GM04503 (cell line): Measurements from ENCODE around the gene NLGN2.

ENCODE experiments used
- DNase-seq: peaks from one replicate; pipeline ENCODE4 v3.0.0-alpha.2; 2012; ENCODE audit warnings: low read depth

The NLGN2 gene

DNA sequence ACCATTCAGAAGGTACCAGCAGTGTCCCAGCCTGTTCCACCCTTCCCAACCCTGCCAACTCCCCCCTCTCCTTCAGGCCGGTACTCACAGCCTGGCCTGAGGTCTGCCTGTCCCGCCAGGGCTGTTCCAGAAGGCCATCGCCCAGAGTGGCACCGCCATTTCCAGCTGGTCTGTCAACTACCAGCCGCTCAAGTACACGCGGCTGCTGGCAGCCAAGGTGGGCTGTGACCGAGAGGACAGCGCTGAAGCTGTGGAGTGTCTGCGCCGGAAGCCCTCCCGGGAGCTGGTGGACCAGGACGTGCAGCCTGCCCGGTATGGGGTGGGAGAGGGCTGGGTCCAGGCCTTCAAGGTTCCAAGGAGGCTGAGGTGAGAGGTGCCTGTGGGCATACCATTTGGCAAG lies 7.2 kb downstream of the NLGN2 start:
- no peak for DNase-seq

GRCh38 chr17:7415784-7416183 lies 8.1 kb downstream of the NLGN2 start:
- DNase-seq: no peak

- no peak for DNase-seq
Observed at GRCh38 chr17:7416323-7416722, 8.7 kb downstream of the NLGN2 start.

- no peak for DNase-seq
Observed at GRCh38 chr17:7417056-7417655, 9.5 kb downstream of the NLGN2 start.

DNA sequence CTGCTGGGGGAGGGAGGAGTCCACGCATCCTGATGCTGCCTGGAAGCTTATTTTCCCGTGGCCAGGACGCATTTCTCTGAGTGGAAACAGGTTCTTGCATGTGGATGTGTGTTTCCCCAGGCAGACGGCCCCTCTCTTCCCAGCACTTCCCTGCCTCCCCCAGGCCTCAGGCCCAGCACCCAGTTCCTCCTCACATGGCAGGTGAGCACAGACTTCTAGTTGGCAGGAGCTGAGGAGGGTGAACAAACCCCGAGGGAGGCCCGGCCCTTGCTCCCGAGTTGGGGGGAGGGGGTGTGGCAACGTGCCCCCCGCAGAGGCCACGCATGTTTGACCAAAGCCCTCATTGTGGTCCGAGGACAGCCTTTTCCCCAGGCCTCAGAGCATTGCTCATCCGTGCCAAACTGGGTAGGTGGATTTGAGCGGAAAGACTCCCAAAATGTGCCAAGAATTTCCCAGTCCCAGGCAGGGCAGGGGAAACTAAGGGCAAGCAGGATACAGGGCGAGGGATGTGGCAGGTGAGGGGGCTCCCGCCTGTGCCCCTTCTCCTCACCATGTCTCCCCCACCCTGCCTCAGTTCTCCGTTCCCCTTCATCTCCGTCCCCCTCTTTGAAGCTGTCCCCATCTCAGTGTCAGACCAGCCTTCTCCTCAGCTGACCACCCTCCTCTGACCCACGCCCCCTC lies 11.0 kb downstream of the NLGN2 start:
- no peak for DNase-seq

DNA sequence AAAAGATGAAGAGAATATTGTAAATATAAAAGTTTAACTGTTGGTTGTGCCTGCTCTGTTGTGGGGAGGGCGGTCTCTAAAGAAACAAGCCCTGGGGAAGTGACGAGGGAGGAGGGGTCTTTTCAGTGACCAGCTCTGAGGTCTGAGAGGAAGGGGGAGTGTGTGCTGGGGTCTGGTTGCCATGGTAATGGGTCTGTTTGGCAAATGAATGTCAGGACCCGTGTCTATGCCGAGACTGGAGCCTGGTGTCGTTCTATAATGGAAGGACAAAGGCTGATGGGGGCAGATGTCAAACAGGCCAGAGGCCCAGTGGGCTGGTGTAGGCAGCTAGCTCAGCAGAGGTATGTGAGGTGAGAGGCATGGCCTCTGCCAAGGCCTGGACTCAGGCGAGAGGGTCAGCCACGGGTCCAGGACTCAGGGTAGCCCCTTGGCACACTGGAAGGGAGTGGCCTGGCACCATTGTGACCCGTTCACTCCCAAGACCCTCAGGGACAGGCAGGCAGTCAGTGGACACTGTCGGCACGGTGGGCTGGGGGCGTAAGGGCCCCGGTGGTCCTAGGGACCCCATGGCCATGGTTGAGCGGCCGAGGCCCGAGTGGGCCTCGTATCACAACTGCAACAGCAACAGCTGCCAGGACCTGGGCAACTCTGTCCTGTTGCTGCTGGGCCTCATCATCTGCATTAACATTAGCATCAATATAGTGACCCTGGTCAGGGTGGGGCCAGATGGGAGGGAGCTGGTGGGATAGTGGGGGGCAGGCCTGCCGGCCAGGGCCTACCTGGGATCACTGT lies 12.4 kb downstream of the NLGN2 start, which contains the start of gene SPEM1:
TSS of gene SPEM1 (plus strand) at position 506 of the 792 bp plus-strand sequence. CDS start at position 567, 61 bp downstream.
- no peak for DNase-seq

DNA sequence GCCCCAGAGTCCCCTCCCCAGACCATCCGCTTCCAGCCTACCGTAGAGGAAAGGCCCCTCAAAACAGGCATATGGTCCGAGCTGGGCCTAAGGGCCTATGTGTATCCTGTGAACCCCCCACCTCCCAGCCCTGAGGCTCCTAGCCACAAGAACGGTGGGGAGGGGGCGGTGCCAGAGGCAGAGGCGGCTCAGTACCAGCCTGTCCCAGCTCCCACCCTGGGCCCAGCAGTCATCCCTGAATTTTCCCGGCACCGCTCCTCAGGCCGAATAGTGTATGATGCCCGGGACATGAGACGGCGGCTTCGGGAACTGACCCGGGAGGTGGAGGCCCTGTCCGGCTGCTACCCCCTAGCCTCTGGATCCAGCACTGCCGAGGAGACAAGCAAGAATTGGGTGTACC lies 13.5 kb downstream of the NLGN2 start:
- DNase-seq: no peak

DNA sequence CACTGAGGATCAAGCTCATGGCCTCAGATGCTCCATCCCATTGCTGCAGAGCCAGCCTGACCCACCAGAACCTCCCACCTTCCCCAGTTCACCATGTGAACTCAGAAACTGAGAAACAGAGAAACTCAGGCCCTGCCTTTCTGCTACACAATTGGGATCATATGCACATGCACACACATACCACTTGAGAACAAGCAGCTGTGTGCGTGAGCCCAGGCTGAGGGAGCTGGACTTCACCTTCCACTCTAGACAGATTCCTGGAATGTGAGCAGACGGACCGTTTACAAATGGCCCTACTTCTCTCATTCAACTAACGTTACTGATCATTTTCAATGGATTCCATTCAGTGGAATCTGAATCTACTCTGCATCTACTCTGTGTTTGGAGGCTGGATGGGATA lies 16.0 kb downstream of the NLGN2 start:
- DNase-seq: no peak

DNA sequence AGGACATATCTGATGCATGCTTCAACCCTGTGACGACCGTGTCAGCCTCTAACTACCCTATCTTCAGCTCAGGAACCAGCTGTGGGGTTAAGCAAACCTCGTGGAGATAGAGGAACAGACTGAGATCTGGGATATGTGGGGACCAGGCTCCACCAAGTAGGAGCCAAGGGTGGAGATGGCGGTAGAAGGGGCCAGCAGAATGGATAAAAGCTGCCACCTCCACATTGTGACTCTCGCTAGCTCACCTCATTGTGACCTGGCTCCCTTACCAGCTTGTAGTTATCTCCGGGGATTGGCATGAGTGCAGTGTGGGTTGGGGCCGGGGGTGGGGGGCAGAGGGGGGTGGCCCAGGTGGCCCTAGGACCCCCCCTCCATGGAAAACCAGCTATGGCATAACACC lies 17.7 kb downstream of the NLGN2 start, which contains the start of gene SPEM2:
TSS of gene SPEM2 (plus strand) at position 301 of the 400 bp plus-strand sequence. CDS start at position 374, 73 bp downstream.
- DNase-seq: no peak

DNA sequence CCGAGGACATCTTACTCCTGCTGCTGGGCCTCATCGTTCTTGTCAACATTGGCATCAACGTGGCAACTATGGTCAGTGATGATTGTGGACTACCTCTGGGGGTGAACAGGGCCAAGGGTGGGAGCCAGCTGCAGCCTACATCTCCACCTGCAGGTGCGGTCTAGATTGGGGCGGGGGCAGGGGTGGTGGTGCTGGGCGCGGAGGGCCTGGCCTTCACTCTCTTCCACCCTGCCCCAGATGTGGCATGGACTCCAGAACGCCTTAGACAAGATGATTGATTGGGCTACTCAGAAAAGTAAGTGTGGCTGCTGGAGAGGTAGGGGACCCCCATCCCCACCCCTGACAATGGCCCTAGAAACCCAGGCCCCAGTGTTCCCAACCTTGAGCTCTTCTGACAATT lies 18.1 kb downstream of the NLGN2 start:
- DNase-seq: no peak

DNA sequence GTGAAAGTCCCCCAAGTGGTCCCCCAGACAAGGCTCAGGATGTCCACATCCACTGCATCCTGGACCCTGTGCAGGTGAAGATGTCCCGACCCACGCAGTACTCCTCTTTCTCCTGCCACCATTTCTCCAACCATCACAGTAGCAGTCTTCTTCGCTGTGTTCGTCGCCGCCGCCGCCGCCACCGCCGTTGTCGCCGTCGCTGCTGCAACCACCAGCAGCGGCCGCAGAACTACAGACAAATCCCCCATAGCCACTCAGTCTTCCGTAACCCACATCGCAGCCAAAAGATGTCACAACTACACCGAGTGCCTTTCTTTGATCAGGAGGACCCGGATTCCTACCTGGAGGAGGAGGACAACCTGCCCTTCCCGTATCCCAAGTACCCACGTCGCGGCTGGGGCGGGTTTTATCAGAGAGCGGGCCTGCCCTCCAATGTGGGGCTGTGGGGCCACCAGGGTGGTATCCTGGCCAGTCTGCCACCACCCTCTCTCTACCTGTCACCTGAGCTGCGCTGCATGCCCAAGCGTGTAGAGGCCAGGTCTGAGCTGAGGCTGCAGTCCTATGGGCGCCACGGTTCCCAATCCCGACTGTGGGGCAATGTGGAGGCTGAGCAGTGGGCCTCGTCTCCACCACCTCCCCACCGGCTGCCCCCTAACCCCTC lies 18.7 kb downstream of the NLGN2 start:
- DNase-seq: no peak

- no peak for DNase-seq
Observed at GRCh38 chr17:7426896-7427489, 19.3 kb downstream of the NLGN2 start.

- no peak for DNase-seq
Observed at GRCh38 chr17:7427549-7427948, 19.9 kb downstream of the NLGN2 start.

DNA sequence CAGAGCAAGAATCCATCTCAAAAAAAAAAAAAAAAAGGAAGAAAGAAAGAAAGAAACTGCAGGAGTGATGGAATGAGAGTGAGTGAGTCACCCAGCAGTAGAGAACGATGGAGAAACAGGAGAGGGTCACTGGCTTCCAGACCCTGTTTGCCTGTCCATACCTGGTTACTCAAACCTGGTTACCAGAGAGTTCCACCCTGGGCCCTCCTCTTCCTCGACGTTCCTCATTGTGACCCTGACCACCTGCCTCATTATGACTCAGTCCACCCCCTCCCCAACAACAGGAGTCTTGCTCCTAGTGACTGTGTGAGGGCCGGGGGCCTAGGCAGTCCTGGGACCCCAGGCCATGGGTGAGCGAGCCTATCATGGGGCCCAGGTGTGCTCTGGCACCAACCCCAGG lies 20.9 kb downstream of the NLGN2 start, which contains the start of gene SPEM3:
TSS of gene SPEM3 (plus strand) at position 301 of the 400 bp plus-strand sequence. CDS start at position 347, 46 bp downstream.
- DNase-seq: no peak

DNA sequence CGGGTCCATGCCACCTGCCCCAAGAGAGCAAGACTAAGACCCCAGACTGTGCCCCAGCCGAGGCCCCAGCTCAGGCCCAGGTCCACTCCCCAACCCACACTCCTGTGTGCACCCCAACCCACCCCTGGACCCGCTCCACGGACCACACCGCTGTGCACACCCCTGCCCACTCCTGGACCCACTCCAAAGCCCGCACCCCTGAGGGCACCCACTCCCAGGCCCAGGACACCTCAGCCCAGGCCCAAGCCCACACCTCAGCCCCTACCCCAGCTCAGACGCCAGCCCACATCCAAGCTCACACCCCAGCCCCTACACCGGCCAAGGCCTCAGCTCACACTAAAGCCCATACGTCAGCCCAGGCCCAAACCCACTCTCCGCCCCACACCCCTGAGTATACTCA lies 22.1 kb downstream of the NLGN2 start:
- DNase-seq: no peak

DNA sequence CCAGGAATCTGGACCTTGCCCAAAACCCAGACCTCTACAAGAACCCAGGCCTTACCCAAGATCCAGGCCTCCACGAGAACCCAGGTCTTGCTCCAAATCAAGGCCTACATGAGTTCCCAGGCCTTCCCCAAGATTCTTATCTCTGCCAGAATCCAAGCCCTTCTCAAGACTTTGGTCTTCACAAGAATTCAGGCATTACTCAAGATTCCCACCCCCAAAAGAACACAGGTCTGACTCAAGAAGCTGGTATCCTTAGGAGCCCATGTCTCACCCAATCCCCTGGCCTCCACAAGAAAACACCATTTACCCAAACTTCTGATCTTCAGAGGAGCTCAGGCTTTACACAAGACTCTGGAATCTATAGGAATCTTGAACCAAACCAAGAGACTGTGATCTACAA lies 23.6 kb downstream of the NLGN2 start:
- no peak for DNase-seq

- no peak for DNase-seq
Observed at GRCh38 chr17:7432296-7432695, 24.7 kb downstream of the NLGN2 start.

GRCh38 chr17:7435676-7436555 lies 28.3 kb downstream of the NLGN2 start:
- DNase-seq: no peak

GRCh38 chr17:7436556-7437368 lies 29.1 kb downstream of the NLGN2 start:
- no peak for DNase-seq

GRCh38 chr17:7437369-7437863 lies 29.8 kb downstream of the NLGN2 start:
- no peak for DNase-seq
